Hypothalamus (tissue), 51 donors: Measurements from ENCODE around the gene PCSK2.
A peak's percentile ranks its signal among the peaks of the same experiment; 100 is the strongest.
"Not testable (repeated sequence)": the region's sequence is repeated elsewhere in the genome, so short reads cannot be mapped to it uniquely, and the experiment has no call there.

Experiments
- DNase-seq, 51 donors: peaks; one replicate each; lab custom pipeline; 2025; lab: John Stamatoyannopoulos, UW

The PCSK2 gene, protein sequence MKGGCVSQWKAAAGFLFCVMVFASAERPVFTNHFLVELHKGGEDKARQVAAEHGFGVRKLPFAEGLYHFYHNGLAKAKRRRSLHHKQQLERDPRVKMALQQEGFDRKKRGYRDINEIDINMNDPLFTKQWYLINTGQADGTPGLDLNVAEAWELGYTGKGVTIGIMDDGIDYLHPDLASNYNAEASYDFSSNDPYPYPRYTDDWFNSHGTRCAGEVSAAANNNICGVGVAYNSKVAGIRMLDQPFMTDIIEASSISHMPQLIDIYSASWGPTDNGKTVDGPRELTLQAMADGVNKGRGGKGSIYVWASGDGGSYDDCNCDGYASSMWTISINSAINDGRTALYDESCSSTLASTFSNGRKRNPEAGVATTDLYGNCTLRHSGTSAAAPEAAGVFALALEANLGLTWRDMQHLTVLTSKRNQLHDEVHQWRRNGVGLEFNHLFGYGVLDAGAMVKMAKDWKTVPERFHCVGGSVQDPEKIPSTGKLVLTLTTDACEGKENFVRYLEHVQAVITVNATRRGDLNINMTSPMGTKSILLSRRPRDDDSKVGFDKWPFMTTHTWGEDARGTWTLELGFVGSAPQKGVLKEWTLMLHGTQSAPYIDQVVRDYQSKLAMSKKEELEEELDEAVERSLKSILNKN

DNA sequence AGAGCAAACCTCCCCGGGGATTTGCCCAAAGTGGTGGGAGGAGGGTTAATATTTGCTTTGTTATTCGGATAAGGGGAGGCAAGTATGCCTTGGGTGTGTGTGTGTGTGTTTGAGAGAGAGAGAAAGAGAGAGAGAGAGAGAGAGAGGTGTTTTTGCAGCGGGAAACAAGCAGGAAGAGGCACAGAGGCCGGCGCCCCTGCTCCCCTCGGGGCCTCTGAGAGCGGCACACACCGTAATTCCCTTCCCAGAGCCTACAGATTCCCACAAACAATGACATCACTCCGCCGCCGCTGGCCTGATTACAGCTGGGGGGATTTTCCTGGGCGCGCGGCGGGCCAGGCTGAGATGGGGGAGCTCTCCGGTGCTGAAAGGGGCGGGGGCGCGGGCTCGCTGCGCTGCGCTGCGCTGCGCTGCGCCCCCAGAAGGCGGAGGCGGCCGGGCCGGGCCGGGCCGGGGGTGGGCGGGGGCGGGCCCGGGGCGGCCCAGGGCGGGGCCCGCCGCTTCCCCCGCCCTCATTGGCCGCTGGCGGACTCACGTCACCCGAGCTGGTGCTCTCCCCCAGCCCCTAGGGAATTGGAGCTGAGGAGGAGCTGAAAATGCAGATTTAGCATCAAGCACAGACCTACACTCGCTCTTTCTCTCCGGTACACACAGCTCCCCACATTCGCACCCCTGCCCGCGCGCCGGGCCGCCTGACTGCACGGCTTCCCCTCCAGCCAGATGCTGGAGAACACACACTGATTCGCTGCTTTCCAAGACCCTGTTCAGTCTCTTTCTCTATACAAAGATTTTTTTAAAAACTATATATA lies at the start of gene PCSK2:
Gene PCSK2, plus strand, starts transcription at position 631 of the 809 bp plus-strand sequence. CDS start 266 bp downstream, outside the sequence.
- DNase-seq = peak in 39 of 51 donors; percentile 11 to 86 (median 42)

DNA sequence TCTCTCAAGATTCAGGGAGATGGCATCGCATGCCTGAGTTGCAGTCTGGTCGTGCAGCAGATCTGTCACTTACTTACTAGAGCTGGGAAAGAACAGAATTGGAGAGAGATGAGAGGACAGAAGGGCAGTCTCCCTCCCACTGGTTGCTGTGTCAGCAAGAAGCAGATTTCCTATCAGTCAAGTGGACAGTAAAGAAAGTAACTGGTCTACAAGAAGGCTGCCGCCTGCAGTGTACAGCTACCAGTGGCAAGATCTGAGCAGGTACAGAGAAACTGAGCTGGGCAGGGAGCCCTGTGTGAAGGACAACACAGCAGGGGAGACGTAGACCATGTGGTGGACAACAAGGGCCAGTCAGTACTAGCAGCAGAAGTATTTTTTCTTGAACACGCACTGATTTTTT lies 49.5 kb upstream of the PCSK2 start:
- no peak for DNase-seq

DNA sequence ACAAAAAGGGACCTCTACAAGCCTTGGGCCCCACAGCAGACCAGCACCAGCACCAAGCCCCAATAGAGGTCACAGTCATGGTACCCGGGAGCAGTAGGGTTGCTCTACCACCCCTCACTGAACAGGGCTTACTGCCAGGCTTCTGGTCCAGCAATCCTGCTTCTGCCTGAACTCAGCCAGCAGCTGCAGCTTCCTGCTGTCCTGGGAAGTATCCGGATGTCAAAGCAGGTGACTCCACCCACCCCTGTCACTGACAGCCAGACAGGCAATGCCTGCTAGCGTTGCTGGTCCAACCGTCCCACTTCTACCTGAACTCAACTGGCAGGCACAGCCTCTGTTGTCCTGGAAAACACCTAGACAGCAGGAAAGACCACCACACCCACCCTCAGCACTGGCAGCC lies 47.0 kb upstream of the PCSK2 start:
- no peak for DNase-seq

DNA sequence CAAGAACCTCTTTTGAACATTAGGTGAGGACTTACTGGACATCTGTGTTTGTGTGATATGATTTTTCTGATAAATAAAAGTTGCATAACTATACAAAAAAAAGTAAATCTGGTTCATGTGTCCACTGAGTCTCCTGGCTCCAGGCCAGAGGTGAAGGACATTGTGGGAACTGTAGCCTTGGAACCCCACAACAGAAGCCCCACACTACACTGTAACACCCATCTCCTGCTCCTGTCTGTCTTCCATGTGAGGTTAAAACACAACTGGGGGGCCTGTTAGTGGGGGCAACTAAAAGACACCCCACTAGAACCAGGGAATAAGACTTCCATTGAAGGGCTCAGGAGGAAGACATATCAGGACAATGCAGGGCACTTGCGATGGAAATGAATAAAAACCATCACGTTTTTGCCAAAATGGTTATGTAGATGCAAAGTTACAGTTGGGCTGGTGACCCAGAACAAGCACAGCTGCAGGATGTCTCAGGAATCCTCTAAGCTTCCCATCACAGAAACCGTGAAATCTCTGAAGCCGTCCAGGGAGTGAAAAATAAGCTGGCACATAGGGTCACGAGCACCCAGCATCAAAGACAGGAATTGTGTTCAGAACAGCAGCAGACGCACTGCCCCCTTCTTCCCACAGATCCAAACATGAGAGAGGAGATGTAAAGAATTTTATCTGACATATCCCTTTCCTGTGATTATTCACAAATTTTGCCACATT lies 36.7 kb upstream of the PCSK2 start:
- no peak for DNase-seq

DNA sequence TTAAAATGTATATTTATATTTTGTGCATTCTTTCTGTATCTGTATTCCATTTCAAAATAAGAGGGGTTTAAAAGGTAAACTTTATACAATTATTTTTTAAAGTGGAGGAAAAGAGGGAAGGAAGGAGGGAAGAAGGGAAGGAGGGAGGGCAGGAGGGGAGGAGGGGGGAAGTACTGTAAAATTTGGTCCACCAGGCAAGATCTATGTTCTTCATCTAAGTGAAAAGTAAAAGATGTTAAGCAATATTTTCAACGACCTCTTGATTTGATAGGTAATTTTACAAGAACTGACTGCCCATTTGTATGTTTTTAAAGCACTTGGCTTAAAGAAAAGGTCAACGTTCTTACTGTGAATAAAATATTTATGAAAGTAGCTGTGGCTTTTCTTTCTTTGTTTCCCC lies 29.8 kb upstream of the PCSK2 start:
- DNase-seq = no peak

DNA sequence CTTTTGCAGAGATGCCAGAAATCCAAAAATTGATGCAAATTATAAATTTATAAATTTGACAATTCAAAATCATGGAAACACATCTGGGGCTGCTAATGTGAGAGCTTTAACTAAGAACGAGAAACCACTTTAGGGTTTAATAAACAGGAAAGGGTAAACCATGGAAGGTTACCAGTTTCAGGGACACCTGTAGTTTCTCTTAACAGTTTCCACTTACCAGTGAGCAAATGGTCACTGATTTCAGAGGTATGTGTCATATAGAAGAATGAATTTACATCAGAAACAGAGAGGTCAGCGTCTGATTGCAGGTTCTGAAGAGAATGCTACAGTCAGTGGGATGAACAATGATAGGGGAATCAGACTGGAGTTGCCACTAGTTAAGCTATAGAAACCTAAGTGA lies 24.8 kb upstream of the PCSK2 start:
- DNase-seq = no peak

DNA sequence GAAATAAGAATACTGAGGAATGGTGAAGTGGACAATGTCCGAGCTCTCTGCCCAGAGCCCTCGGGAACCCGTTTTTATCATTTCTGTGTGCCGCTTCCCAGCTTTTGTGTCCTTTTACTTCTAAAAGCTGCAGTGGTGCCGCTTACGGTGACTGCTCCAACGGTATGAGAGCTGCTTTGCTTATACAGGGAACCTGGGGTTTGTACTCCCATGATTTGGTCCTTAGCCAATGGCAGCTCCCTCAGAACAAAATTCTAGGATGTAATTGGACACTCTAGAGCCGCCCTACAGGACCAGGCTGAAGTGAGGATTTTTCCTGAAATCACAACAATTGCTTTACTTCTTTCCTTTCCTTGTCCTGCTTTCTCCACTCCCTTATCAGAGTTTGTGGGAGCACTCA lies 24.2 kb upstream of the PCSK2 start:
- peak in 1 of 51 donors; percentile 6 for DNase-seq

DNA sequence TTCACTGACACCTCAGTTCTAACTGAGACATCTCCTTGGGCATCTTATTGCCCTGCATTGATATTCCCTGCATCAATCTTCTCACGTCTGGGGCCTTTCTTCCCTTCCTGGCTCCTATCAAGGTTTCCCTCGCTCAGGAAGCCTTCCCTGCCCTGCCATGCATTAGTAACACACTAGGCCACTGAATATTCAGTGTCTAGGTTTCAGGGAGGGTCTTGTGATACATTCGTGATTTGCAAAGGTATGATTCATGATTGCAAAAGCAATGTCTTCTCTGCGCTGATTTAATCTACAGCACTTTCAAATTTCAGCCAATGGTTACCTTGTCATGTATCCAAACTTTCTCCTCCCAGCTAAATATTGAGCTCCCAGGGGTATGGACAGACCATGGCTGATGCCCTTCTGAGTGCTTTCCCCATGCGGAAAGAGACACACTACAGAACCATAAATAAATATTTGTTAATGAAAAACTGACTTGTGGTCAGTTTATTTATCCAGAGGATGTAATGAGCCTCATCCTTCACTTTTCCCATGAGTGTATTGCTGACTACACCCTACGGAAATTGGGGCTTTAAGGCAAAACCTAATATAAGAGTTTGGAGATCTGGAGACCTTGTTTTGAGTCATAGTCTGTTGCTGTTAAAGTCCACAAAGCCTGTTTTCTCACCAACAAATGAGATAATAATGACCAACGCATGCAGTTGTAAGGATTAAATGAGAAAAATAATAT lies 21.6 kb upstream of the PCSK2 start:
- DNase-seq = no peak

DNA sequence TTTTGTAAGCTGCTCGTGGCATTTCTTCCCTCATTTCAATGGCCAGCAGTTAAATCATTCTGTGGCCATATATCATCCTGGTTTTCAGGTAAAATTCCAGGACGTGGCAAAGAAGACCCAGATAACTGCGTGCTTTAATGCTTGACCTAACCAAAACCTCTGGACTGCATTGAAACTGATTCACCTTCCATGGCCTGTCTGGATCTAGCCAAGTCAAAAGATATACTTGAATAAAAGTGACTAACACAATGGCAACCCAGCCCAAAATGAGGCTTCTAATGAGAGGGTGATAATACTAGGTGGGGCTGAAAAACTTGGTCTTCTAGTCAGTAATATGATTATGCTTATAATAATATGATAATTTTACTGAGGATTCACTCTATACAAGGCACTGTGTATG lies 16.5 kb upstream of the PCSK2 start:
- no peak for DNase-seq

DNA sequence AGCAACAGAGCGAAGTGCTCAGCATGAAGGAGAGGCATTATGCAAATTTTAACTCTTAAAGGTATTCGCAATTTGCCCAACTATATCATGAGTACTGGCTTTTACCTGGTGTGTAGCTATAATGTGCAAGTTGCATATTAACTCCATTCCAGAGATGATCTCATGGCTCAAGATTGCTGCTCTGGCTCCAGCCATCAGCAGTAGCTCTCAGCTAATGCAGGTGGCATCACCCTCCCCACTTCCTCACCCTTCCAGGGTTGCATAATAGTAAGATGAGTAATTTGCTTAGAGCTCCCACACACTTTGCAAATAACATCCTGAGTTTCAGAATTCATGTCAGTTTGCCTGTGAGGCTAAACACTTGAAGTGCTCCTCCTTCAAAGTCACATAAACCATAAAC lies 15.9 kb upstream of the PCSK2 start:
- no peak for DNase-seq

DNA sequence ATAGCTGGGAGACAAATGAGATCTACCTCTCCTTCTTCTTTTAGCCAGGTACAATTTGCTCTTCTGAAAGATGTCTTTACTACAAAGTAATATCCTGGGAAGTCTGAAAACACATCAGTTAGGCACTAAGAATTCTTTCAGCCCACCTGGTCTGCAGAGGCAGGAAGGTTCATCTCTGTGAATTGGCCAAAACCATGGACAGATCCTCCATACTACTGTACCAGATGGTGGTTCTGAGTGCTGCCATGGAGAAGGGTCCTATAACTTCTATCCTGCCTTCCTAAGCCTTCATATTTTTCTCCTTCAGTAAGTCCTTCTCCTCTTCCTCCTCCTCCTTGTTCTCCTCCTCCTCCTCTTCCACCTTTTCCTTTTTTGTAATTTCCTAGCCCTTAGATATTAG lies 11.7 kb upstream of the PCSK2 start:
- no peak for DNase-seq

DNA sequence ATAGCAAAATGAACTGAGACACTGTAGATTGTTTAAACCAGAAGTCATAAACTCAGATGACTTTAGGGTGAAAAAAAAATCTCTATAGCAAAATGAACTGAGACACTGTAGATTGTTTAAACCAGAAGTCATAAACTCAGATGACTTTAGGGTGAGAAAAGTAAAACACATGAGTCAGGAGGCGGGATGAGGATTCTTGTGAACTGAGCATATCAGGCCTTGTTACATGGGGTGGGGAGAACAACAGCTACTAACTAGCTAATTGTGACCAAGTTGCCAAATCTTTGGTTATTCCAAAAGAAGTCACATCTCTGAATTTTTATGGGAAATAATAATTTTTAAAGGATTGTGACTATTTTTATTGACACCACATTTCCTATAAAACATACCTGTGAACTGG lies 7.0 kb upstream of the PCSK2 start:
- not testable (repeated sequence) for DNase-seq

DNA sequence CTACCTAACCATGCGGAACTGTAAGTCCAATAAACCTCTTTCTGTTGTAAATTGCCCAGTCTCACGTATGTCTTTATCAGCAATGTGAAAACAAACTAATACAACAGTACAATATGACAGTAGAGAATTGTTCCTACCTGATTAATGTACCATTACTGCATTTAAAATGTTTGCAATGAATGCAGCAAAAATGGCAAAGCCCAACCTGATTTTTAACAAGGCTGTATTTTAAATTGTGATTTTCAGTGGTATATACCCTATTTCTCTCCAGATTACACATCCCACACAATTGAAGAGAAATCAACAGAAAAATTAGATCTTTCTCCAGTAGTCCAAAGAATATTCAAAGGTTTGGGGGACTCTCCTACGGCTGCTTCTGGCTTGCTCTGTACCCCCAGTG lies 3.3 kb upstream of the PCSK2 start:
- no peak for DNase-seq

DNA sequence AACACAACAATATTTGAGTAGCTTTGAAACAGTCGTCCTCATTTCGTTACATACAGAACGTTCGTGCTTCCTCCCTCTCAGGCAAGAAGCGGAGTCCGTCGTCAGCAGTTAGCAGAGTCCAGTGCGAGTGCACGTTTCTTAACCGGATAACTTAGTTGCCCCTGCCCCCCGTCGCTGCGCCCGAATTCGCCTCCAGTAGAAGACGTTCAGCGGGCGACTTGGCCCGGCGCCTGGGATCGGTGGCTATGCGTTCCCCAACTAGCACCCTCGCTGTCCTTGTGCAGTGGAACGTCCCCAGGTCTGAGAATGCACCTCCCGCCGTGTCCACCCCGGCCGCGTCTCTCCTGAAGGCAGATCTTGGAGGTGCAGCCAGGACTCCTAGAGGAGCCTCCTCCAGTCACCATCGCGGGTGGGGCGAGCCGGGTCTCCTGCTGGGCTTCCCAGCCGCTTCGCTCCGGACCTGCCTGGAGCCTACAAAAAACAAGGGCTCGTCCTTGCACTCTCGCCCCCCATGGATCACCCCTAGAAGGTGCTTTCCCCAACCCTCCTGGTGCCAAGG lies 910 bp upstream of the PCSK2 start:
- peak in 9 of 51 donors; percentile 2 to 50 (median 25) for DNase-seq

DNA sequence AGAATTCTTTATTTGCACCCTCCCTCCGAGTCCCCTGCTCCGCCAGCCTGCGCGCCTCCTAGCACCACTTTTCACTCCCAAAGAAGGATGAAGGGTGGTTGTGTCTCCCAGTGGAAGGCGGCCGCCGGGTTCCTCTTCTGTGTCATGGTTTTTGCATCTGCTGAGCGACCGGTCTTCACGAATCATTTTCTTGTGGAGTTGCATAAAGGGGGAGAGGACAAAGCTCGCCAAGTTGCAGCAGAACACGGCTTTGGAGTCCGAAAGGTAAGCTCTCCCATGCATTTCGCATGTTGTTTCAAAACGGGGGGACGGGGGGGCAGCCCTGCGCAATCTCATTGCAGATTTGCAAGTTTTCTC lies 357 bp downstream of the PCSK2 start:
- DNase-seq = peak in 4 of 51 donors; percentile 17 to 81 (median 26)

DNA sequence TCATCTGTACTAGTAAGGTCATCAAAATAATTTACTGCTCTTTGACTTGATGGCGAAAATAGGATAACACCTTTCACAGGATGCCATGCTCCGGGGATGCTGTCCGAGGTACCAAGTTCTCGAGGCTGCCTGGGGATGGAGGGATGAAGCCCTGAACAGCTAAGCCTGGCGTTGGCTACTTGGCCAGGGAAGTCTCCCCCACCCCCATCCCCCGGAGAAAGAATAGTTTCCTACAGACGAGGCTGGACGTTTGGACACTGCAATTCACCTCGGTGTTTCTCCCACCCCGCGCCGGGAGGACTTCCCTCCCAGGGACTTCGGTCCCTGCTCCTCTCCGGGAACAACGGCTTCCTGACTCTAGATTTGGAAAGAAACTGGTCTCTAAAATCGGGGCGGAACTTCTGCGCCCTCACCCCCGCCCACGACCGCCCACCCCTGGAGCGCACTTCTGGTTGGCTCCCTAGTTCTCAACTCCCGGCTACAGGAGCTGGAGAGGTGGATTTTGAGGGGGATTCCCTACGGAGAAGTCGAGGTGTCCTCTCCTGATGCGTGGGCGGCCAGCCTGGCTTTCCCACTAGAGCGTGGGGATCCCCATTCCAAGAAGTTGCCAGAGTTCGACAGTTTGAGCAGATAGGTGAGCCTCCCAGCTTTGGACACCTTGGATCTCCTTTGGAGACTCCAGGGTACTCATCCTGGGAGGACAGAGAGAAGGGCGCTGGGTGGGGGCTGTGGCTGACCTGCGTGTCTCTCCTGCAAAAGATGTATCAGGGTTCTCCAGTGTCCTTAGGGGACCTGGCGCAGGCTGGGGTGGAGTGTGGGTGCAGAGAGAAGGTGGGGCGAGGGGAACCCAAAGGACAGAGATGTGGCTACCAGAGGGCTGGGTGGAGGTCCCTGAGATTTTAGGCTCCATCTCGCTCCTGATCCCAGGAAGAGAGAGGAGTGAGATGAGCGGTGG lies 1.1 kb downstream of the PCSK2 start:
- peak in 7 of 51 donors; percentile 1 to 55 (median 11) for DNase-seq

DNA sequence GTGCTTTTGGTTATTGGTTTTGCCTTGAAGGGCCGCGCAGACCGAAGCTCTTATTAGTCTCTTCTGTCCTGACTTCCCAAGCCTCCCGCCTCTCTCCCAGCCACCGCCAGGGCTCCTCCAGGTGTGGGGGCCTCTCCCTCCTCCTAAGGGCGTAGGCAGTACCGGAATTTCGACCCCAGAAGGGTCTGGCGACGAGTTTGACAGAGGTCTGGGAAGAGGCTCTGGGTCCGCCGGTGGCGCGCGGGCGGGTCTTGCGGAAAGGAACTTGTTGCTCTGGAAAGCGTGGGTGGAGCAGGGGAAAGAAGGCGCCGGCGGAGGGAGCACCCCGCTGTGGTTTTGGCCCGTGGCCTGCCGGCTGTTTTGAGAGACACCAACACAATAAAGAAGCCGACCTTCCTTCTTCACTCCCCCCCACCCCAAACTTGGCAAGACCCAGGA lies 1.8 kb downstream of the PCSK2 start:
- DNase-seq = peak in 7 of 51 donors; percentile 2 to 40 (median 9)

DNA sequence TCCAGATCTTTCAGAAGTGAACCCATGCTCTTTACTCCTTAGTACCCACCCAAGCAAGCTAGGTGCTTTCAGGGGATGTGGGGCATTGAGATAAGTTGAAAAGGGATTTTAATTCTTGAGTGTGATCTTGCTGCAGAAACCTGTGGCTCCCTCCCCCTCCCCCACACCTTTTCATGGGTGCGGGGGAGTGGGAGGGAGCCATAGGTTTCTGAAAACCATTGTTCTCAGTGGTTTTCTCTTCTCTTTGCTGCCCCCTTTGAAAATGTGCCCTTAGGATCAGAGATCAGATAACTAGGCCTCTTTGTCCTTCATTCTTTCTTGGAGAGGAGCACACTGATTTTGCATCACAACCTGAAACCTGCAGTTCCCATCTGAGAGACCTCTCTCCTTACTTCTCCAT lies 2.4 kb downstream of the PCSK2 start:
- DNase-seq = peak in 1 of 51 donors; percentile 12
